ENCODE results near the gene GPATCH2.

- TF ChIP-seq CTCF (IDR thresholded peaks at IDR 0.05) (no peak), FOXM1 (IDR thresholded peaks at IDR 0.05; ENCODE audit: low read depth) (no peak)
Measured at GRCh38 chr1:217539510-217539909, 91.4 kb downstream of the GPATCH2 start.
